Measurements from ENCODE around the gene FAM227A. TPM values are rescaled to one million over a fixed set of nuclear protein-coding genes. Genes with fewer than 3 reads are reported as not detected.
A peak's percentile ranks its signal among the peaks of the same experiment; 100 is the strongest.

FAM227A gene
- total and polyA plus RNA-seq, 2 of the 13 experiments (the other 11 are each of a cell fraction or from before 2014, with no cell fraction given), result 1.0 to 1.5 TPM

GRCh38 chr22:38623351-38623750 lies 32.8 kb downstream of the FAM227A start:
- in situ Hi-C loops (cut with HindIII; ENCODE audit: extremely low pct_ligation_motif_present, low pct_unique_long_range_greater_than_20kb), result no loop called here
- no TSS peak for BruUV-seq (replicated peaks)
- ChIA-PET CTCF (ENCODE audit: low intra/inter-chr PET ratio, low total read pairs) (no interaction called here), POLR2A (interaction anchor here (0.8 kb wide), 1 partner anchor 58 kb away, joined by 3 read pairs; the partner anchor contains the start of gene TOMM22)
- Histone ChIP-seq H3K4me1 (ENCODE audit: insufficient read depth, low read length) (peaks cover 15% of the 10 kb centered on the region), H3K4me3 (replicated peaks in 1 of 3; ENCODE audit: insufficient read depth in 1 of 3, low read depth in 2 of 3, low read length in 3 of 3) (no peak overlapping the region), H3K36me3 (replicated peaks in 1 of 2; ENCODE audit: control insufficient read depth in 1 of 2, insufficient read depth in 2 of 2, low read length in 2 of 2) (no peaks in the 10 kb centered on the region), H2AFZ (ENCODE audit: low read length) (no peak overlapping the region), H3K4me2 (ENCODE audit: low read depth, low read length) (no peak overlapping the region), H3K9ac (ENCODE audit: insufficient read depth, low read depth, low read length) (no peak overlapping the region), H3K9me3 (ENCODE audit: low read length) (no peaks in the 10 kb centered on the region), H3K27ac (ENCODE audit: extremely low read length, insufficient read depth, low read length) (no peak overlapping the region), H3K27me3 (ENCODE audit: control insufficient read depth in 1 of 2, insufficient read depth in 2 of 2, low read length in 2 of 2) (no peaks in the 10 kb centered on the region), H4K20me1 (ENCODE audit: insufficient read depth, low read length) (no peaks in the 10 kb centered on the region), H3K79me2 (ENCODE audit: insufficient read depth, low read length) (no peaks in the 10 kb centered on the region)
- peak; percentile 62 for DNase-seq (ENCODE audit: low spot score)
- FAIRE-seq, result no peak
- intact Hi-C loops (cut with micrococcal nuclease; ENCODE audit: unreplicated experiment), result no loop called here
- WGBS (ENCODE audit: low lambda C conversion rate), result 63% methylated on average over 2 of the region's 4 CpGs
- ATAC-seq, result peak; percentile 74
- TF ChIP-seq ZNF629 (CRISPR knock-in tag; conservative IDR thresholded peaks at IDR 0.05) (peak; percentile 33; the same call in 1 of the 2 replicates), FOSL1 (CRISPR knock-in tag; IDR thresholded peaks at IDR 0.05; ENCODE audit: borderline replicate concordance) (peak; percentile 56; the same call in 1 of the 2 replicates), FOSL2 (CRISPR knock-in tag; IDR thresholded peaks at IDR 0.05) (peak; percentile 91), KLF9 (CRISPR knock-in tag; IDR thresholded peaks at IDR 0.05; ENCODE audit: low read depth) (no peak), HNF4A (CRISPR knock-in tag; IDR thresholded peaks at IDR 0.05) (peak; percentile 13; the same call in 1 of the 2 replicates), SAP130 (CRISPR knock-in tag; IDR thresholded peaks at IDR 0.05; ENCODE audit: low read depth) (peak; percentile 48; the same call in 1 of the 2 replicates), NR2F6 (IDR thresholded peaks at IDR 0.05) (no peak), NR2F6 (CRISPR knock-in tag; IDR thresholded peaks at IDR 0.05) (0 out of 2 replicates have a peak, but pooled peaks have one; percentile 30), HMG20A (CRISPR knock-in tag; IDR thresholded peaks at IDR 0.05; ENCODE audit: borderline replicate concordance) (peak; percentile 13; the same call in 1 of the 2 replicates), IRF2 (CRISPR knock-in tag; IDR thresholded peaks at IDR 0.05) (no peak), RARA (CRISPR knock-in tag; IDR thresholded peaks at IDR 0.05) (0 out of 2 replicates have a peak, but pooled peaks have one; percentile 25), CCDC6 (CRISPR knock-in tag; IDR thresholded peaks at IDR 0.05) (no peak), ETV5 (CRISPR knock-in tag; IDR thresholded peaks at IDR 0.05; ENCODE audit: borderline replicate concordance) (peak; percentile 82; the same call in 1 of the 2 replicates)
- TF ChIP-seq, protein P1, sequence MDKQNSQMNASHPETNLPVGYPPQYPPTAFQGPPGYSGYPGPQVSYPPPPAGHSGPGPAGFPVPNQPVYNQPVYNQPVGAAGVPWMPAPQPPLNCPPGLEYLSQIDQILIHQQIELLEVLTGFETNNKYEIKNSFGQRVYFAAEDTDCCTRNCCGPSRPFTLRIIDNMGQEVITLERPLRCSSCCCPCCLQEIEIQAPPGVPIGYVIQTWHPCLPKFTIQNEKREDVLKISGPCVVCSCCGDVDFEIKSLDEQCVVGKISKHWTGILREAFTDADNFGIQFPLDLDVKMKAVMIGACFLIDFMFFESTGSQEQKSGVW (CRISPR knock-in tag; IDR thresholded peaks at IDR 0.05; ENCODE audit: borderline replicate concordance), result no peak
- TF ChIP-seq, protein P2, sequence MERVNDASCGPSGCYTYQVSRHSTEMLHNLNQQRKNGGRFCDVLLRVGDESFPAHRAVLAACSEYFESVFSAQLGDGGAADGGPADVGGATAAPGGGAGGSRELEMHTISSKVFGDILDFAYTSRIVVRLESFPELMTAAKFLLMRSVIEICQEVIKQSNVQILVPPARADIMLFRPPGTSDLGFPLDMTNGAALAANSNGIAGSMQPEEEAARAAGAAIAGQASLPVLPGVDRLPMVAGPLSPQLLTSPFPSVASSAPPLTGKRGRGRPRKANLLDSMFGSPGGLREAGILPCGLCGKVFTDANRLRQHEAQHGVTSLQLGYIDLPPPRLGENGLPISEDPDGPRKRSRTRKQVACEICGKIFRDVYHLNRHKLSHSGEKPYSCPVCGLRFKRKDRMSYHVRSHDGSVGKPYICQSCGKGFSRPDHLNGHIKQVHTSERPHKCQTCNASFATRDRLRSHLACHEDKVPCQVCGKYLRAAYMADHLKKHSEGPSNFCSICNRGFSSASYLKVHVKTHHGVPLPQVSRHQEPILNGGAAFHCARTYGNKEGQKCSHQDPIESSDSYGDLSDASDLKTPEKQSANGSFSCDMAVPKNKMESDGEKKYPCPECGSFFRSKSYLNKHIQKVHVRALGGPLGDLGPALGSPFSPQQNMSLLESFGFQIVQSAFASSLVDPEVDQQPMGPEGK (CRISPR knock-in tag; IDR thresholded peaks at IDR 0.05), result no peak

Measured in HepG2 (cell line).